C4-2B (cell line): Measurements from ENCODE around the gene ZKSCAN8.

Experiments used
- H3K27ac ChIP-seq: fragments of 450-650 bp; 2 replicates; pipeline ENCODE4 v1.5.1; 2017
- CTCF ChIP-seq: fragments of 450-650 bp; conservative IDR thresholded peaks from 2 replicates; pipeline ENCODE4 v1.5.1; 2017; ENCODE audit warnings: mild to moderate bottlenecking
- ZFX ChIP-seq: fragments of 450-650 bp; IDR thresholded peaks from 2 replicates; pipeline ENCODE4 v1.6.1; 2017

ZKSCAN8 gene

GRCh38 chr6:28207510-28208110, 65.9 kb downstream of the ZKSCAN8 start:
- TF ChIP-seq ZFX (no peak), CTCF (no peak)

DNA sequence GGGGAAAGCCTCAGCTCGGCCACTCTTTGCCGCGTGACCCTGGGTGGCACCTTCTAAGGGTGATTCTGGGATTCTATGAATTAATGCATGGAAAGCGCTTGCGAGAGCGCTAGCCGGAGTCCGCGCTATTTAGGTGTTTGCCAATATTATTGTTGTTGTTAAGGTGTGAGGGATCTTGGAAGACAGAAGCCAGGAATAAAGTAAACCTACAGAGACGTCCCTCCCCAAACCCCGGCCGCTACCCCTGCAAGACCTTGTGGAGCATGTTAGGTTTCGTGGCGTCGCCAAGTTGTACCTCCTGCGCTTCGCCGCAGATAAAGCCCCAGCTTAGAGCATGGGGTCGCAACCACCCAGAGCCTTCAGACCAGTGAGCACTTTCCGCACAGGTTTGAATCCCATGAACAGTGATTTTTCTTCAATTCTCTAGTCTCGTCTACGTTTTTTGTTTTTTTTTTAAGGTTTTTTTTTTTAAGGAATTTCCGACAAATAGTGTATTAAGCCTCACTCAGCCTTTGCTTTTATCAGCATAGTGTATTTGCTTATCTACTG, 66.5 kb downstream of the ZKSCAN8 start:
- no peak overlapping the region for H3K27ac ChIP-seq
- TF ChIP-seq CTCF, result no peak
- no peak for TF ChIP-seq ZFX

More at GRCh38 chr6:28207510-28208110, 65.9 kb downstream of the ZKSCAN8 start:
- no peak overlapping the region for H3K27ac ChIP-seq
